ENCODE measurements around the gene SOS2.

Gene SOS2

DNA sequence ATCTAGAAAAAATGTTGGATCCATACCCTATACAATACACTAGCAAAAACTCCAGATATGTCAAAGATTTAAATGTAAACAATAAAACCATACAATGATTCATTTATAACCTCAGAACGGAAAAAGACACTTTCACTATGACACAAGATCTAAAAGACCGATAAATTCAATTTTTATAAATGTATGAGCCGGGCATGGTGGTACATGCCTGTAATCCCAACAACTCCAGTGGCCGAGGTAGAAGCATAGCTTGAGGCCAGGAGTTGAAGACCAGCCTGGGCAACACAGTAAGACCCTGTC, 2.5 kb upstream of the SOS2 start:
- Mint-ChIP-seq H3K9me3 (peaks cover 9% of the 10 kb centered on the region), H3K36me3 (ENCODE audit: low read depth) (peaks cover 5% of the 10 kb centered on the region), H3K27me3 (no peaks in the 10 kb centered on the region), H3K4me3 (peak overlapping the region; percentile 50), H3K4me1 (peaks cover 36% of the 10 kb centered on the region), H3K27ac (peak overlapping the region; percentile 81)
- no peak for DNase-seq
- peak; percentile 2 for ATAC-seq

GRCh38 chr14:50233166-50233950, 2.0 kb upstream of the SOS2 start:
- Mint-ChIP-seq H3K4me3 (peak overlapping the region; percentile 50), H3K27ac (peak overlapping the region; percentile 81), H3K27me3 (no peaks in the 10 kb centered on the region), H3K36me3 (ENCODE audit: low read depth) (peaks cover 9% of the 10 kb centered on the region), H3K4me1 (peaks cover 42% of the 10 kb centered on the region), H3K9me3 (peaks cover 9% of the 10 kb centered on the region)
- ATAC-seq (no peak), DNase-seq (peak; percentile 10)

DNA sequence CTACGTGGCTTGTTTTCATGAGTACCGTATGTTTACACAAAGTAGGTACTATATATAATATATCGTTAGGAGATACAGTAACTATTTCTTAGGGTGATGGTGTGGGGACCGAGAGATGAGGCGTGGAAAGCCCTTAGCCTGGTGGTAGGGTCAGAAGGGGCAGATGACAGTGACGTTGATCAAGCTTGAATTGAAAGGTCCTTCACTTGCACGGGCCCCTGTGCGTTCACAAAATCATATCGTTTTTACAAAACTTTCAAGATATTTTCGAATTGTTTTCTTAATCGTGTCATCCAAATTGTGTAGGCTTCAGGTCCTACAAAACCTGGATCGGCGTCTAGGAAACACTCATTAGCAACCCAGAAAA, 881 bp upstream of the SOS2 start:
- DNase-seq (no peak), ATAC-seq (no peak)
- H3K27ac Mint-ChIP-seq, result peak overlapping the region; percentile 64
- H3K4me1 Mint-ChIP-seq, result peaks cover 43% of the 10 kb centered on the region
- peaks cover 10% of the 10 kb centered on the region for H3K36me3 Mint-ChIP-seq (ENCODE audit: low read depth)
- H3K9me3 Mint-ChIP-seq, result peaks cover 9% of the 10 kb centered on the region
- H3K27me3 Mint-ChIP-seq, result no peaks in the 10 kb centered on the region
- H3K4me3 Mint-ChIP-seq, result peak overlapping the region; percentile 73

- ATAC-seq (peak; percentile 36), DNase-seq (peak; percentile 43)
- peak overlapping the region; percentile 86 for H3K4me3 Mint-ChIP-seq
- H3K27me3 Mint-ChIP-seq, result no peaks in the 10 kb centered on the region
- peak overlapping the region; percentile 90 for H3K27ac Mint-ChIP-seq
- peaks cover 49% of the 10 kb centered on the region for H3K4me1 Mint-ChIP-seq
- peaks cover 9% of the 10 kb centered on the region for H3K9me3 Mint-ChIP-seq
- peaks cover 10% of the 10 kb centered on the region for H3K36me3 Mint-ChIP-seq (ENCODE audit: low read depth)
Observed at GRCh38 chr14:50230701-50231474, 490 bp downstream of the SOS2 start.

- Mint-ChIP-seq H3K27me3 (no peaks in the 10 kb centered on the region), H3K36me3 (ENCODE audit: low read depth) (peaks cover 8% of the 10 kb centered on the region), H3K4me1 (peaks cover 49% of the 10 kb centered on the region), H3K4me3 (peak overlapping the region; percentile 86), H3K27ac (peak overlapping the region; percentile 90), H3K9me3 (peaks cover 5% of the 10 kb centered on the region)
- DNase-seq (no peak), ATAC-seq (no peak)
Observed at GRCh38 chr14:50230401-50230700, 1.0 kb downstream of the SOS2 start.

- ATAC-seq, result no peak
- DNase-seq, result no peak
- Mint-ChIP-seq H3K4me1 (peaks cover 52% of the 10 kb centered on the region), H3K9me3 (peaks cover under 1% of the 10 kb centered on the region), H3K4me3 (peak overlapping the region; percentile 86), H3K27ac (no peak overlapping the region), H3K36me3 (ENCODE audit: low read depth) (peaks cover 6% of the 10 kb centered on the region), H3K27me3 (no peaks in the 10 kb centered on the region)
Observed at GRCh38 chr14:50229681-50230080, 1.7 kb downstream of the SOS2 start.

- DNase-seq, result no peak
- Mint-ChIP-seq H3K27me3 (no peaks in the 10 kb centered on the region), H3K36me3 (ENCODE audit: low read depth) (peaks cover 7% of the 10 kb centered on the region), H3K27ac (no peak overlapping the region), H3K4me3 (no peak overlapping the region), H3K9me3 (no peaks in the 10 kb centered on the region), H3K4me1 (peaks cover 44% of the 10 kb centered on the region)
- ATAC-seq, result no peak
Observed at GRCh38 chr14:50228313-50228712, 3.1 kb downstream of the SOS2 start.

DNA sequence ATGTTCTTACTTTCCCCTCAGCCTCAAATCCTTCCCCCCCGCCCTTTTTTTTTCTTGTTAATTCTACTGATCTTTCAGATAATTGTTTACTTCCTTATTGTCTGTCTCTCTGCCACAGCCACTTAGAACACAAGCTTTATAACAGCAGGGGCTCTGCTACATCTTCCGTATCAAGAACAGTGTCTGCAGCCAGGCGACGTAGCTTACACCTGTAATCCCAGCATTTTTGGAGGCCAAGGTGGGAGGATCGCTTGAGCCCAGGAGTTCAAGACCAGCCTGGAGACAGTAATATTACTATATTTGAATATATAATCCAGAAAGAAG, 5.4 kb downstream of the SOS2 start:
- DNase-seq (no peak), ATAC-seq (no peak)
- Mint-ChIP-seq H3K4me3 (no peak overlapping the region), H3K9me3 (no peaks in the 10 kb centered on the region), H3K27ac (no peak overlapping the region), H3K4me1 (peaks cover 45% of the 10 kb centered on the region), H3K36me3 (ENCODE audit: low read depth) (peaks cover 7% of the 10 kb centered on the region), H3K27me3 (no peaks in the 10 kb centered on the region)

DNA sequence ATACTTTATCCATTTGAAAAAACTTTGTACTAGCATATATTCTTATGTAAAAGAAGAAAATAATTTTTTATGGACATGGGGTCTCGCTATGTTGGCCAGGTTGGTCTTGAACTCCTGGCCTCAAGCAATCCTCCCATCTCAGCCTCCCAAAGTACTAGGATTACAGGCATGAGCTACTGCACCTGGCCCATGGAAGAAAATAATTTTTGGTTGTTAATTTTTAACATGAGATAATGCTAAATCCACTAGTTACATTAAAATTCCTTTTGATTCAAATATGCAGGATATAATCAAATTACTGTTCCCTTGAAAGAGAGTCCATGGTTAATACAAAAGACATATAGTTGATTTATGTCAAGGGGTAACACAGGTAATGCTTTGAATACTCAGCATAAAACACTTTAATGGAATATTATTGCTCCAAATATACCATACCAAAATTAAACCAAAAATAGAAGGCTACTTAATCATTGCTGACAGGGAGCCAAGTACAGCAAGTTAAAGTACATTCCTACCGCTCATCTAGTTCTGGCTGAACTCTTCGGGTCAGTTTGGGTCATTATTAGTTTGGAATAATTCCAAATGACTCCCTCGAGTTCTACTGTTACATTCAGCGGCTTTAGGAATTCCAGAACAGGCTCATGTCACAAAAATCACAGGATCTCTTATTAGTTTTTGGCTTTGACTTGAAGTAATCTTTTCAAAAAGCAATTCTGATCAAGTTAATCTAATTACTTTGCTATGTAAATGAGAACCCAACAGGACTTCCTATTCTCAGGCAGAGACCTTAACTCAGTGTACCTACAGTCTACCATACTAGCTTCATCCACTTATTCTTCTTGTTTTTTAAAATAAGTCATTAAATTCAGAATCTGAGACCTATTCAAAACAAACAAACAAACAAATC, 6.1 kb downstream of the SOS2 start:
- DNase-seq, result no peak
- H3K36me3 Mint-ChIP-seq (ENCODE audit: low read depth), result peaks cover 7% of the 10 kb centered on the region
- H3K4me3 Mint-ChIP-seq, result no peak overlapping the region
- no peak for ATAC-seq
- H3K27ac Mint-ChIP-seq, result no peak overlapping the region
- H3K9me3 Mint-ChIP-seq, result no peaks in the 10 kb centered on the region
- H3K4me1 Mint-ChIP-seq, result peaks cover 41% of the 10 kb centered on the region
- no peaks in the 10 kb centered on the region for H3K27me3 Mint-ChIP-seq

DNA sequence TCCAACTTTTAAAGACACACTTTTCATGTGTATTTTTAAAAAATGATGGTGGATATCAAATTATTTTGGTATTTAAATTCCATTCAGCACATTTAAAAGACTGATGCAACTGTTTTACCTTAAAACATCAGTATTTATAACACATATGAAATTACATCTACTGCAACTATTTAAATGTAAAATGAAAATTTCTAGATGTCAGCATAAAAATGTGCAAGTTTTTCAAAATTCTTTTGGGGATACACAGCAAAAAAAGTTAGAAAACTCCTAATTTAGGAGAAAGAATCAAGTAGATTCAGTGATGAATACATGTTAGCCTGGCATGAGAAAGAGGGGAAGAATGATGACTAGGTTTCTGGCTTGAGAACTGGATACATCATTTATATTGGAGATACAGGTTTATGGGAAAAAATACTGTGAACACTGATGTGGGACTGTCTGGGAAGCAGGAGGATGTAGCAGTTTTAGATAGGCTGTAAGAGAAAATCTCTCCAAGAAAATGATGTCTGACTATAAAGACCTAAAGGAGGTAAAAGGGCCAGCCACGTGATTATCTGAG, 9.2 kb downstream of the SOS2 start:
- H3K9me3 Mint-ChIP-seq, result no peaks in the 10 kb centered on the region
- no peak for ATAC-seq
- H3K27ac Mint-ChIP-seq, result peak overlapping the region; percentile 23
- H3K4me3 Mint-ChIP-seq, result no peak overlapping the region
- DNase-seq, result no peak
- H3K36me3 Mint-ChIP-seq (ENCODE audit: low read depth), result peaks cover 2% of the 10 kb centered on the region
- H3K27me3 Mint-ChIP-seq, result no peaks in the 10 kb centered on the region
- H3K4me1 Mint-ChIP-seq, result peaks cover 26% of the 10 kb centered on the region

GRCh38 chr14:50218501-50218900, 12.9 kb downstream of the SOS2 start:
- Mint-ChIP-seq H3K27me3 (no peaks in the 10 kb centered on the region), H3K4me1 (peaks cover 20% of the 10 kb centered on the region), H3K27ac (no peak overlapping the region), H3K4me3 (no peak overlapping the region), H3K36me3 (ENCODE audit: low read depth) (no peaks in the 10 kb centered on the region), H3K9me3 (no peaks in the 10 kb centered on the region)
- DNase-seq (no peak), ATAC-seq (no peak)

- Mint-ChIP-seq H3K36me3 (ENCODE audit: low read depth) (peaks cover 3% of the 10 kb centered on the region), H3K27ac (no peak overlapping the region), H3K27me3 (no peaks in the 10 kb centered on the region), H3K9me3 (no peaks in the 10 kb centered on the region), H3K4me1 (peaks cover 9% of the 10 kb centered on the region), H3K4me3 (no peak overlapping the region)
- ATAC-seq (no peak), DNase-seq (no peak)
Observed at GRCh38 chr14:50215416-50215815, 16.0 kb downstream of the SOS2 start.

DNA sequence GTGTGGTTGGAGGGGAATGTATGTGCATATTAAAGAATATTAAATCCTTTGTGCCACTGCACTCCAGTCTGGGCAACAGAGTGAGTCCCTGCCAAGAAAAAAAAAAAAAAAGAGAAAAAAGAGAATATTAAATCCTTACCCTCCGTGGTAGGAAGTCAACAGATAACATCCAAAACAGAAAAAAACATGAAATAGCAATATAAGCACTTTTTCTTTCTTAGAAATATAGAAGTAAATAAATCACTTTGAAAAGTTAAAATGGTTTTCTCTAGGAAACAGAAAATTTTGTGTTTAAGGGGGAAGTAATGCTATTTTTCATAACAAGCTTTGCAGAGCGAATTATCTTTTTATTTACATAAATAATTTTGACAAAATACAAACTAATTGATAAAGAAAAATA, 17.6 kb downstream of the SOS2 start:
- no peak for DNase-seq
- no peak for ATAC-seq
- Mint-ChIP-seq H3K4me1 (peaks cover 9% of the 10 kb centered on the region), H3K4me3 (no peak overlapping the region), H3K27ac (no peak overlapping the region), H3K9me3 (no peaks in the 10 kb centered on the region), H3K27me3 (no peaks in the 10 kb centered on the region), H3K36me3 (ENCODE audit: low read depth) (peaks cover 3% of the 10 kb centered on the region)

- no peak for DNase-seq
Observed at GRCh38 chr14:50212726-50213125, 18.7 kb downstream of the SOS2 start.

More at GRCh38 chr14:50212726-50213125, 18.7 kb downstream of the SOS2 start:
- Mint-ChIP-seq H3K4me1 (peaks cover 6% of the 10 kb centered on the region), H3K4me3 (no peak overlapping the region), H3K27ac (no peak overlapping the region), H3K27me3 (no peaks in the 10 kb centered on the region), H3K36me3 (ENCODE audit: low read depth) (peaks cover 3% of the 10 kb centered on the region), H3K9me3 (no peaks in the 10 kb centered on the region)
- ATAC-seq, result no peak

Measured in activated naive CD8-positive, alpha-beta T cell treated with anti-CD3 and anti-CD28 coated beads, Interleukin-2, amount 50 U/mL, for 24 hours (primary cell).